Neural progenitor cell (in vitro differentiated cells): ENCODE data around the gene PPIA.

Source experiments
- CTCF ChIP-seq: fragments of 200-600 bp; sonication (generic); IDR thresholded peaks from 2 replicates; pipeline ENCODE4 v1.5.1; 2017; ENCODE audit warnings: antibody characterized with exemption, mild to moderate bottlenecking
- EZH2 ChIP-seq: fragments of 200-600 bp; sonication (generic); IDR thresholded peaks from 2 replicates; pipeline ENCODE4 v1.6.1; 2017; ENCODE audit warnings: antibody characterized with exemption, mild to moderate bottlenecking, moderate library complexity

GRCh38 chr7:44787041-44787440, 9.4 kb upstream of the PPIA start:
- TF ChIP-seq CTCF (no peak), EZH2 (no peak)
